IMR-90 (cell line): Measurements from ENCODE around the gene MAST3. TPM values are rescaled to one million over a fixed set of nuclear protein-coding genes. Genes with fewer than 3 reads are reported as not detected.

Experiments used
- BHLHE40 ChIP-seq: fragments of 150-350 bp; IDR thresholded peaks from 2 replicates; pipeline ENCODE4 v1.6.1; 2016; ENCODE audit warnings: mild to moderate bottlenecking, low read depth, low read length
- polyA plus RNA-seq, 3 experiments: library from polyadenylated mRNA; depleted of rRNA; stranded (reverse); fragments of >200 nt; gene quantifications; 2 replicates each; pipeline ENCODE4 v1.2.3, GENCODE V29; 2012; ENCODE audit warnings: low replicate concordance in 1 of 3
- total RNA-seq: library from RNA; depleted of rRNA; stranded (reverse); fragments of >200 nt; gene quantifications from 2 replicates; pipeline ENCODE4 v1.2.3, GENCODE V29; 2012
- TF ChIP-seq, protein P1 (sequence below): fragments of 150-350 bp; IDR thresholded peaks from 2 replicates; pipeline ENCODE4 v1.6.1; 2017; ENCODE audit warnings: mild to moderate bottlenecking, antibody characterized with exemption, low read length, low read depth

The MAST3 gene
- total and polyA plus RNA-seq, 2 of the 4 experiments (the other 2 are of a cell fraction) = 1.3 to 4.3 TPM

DNA sequence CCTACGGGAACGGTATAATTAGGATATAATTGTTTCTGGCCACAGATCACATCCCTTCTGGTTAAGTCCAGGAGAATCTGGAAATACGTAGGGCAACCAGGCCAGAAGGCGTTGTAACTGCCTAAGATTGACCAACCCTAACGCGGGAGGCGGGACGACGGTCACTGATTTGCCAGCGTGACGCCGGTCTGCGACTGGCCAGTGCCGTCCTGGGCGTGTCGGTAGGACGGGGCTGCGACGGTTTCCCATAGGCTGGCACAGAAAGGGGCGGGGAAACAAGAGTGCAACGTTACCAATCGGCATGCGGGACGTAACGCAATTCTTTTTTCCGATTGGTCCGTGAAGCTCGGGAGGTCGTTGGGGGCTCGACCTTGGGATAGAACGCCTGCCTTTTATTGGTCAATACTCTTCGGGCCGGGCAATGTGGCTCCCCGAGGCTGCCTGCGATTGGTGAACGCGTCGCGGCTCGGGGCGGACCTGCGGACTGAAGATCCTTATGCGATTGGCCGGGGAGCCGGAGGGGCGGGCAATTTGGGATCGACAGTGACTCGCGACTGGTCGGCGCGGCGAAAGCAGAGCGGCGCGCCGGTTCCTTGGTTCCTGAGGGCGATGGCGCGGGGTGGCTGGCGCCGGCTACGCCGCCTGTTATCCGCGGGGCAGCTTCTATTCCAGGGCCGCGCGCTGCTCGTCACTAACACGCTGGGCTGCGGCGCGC lies 95.3 kb downstream of the MAST3 start, which contains the start of gene MPV17L2 (continued):
- TF ChIP-seq, protein P1, sequence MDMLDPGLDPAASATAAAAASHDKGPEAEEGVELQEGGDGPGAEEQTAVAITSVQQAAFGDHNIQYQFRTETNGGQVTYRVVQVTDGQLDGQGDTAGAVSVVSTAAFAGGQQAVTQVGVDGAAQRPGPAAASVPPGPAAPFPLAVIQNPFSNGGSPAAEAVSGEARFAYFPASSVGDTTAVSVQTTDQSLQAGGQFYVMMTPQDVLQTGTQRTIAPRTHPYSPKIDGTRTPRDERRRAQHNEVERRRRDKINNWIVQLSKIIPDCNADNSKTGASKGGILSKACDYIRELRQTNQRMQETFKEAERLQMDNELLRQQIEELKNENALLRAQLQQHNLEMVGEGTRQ = peak; percentile 54
- TF ChIP-seq BHLHE40 = 0 out of 2 replicates have a peak, but pooled peaks have one; percentile 32
